WTC11 (cell line): ENCODE measurements around the gene GUCY1A2.

ENCODE experiments used
- CREB1 ChIP-seq: sonication (generic); formaldehyde crosslinking; IDR thresholded peaks from 2 replicates; pipeline ENCODE4 v1.8.0; 2023; ENCODE audit warnings: mild to moderate bottlenecking, missing genetic modification reagents
- CREM ChIP-seq: sonication (generic); formaldehyde crosslinking; IDR thresholded peaks from 2 replicates; pipeline ENCODE4 v1.8.1; 2022; ENCODE audit warnings: mild to moderate bottlenecking, missing genetic modification reagents, moderate library complexity
- ELF4 ChIP-seq: sonication (generic); formaldehyde crosslinking; IDR thresholded peaks from 2 replicates; pipeline ENCODE4 v1.8.1; 2022; ENCODE audit warnings: low read depth, mild to moderate bottlenecking, moderate library complexity, missing genetic modification reagents
- MAX ChIP-seq: sonication (generic); formaldehyde crosslinking; IDR thresholded peaks from 2 replicates; pipeline ENCODE4 v1.8.0; 2022; ENCODE audit warnings: mild to moderate bottlenecking, missing genetic modification reagents
- TP53 ChIP-seq: sonication (generic); formaldehyde crosslinking; IDR thresholded peaks from 2 replicates; pipeline ENCODE4 v1.8.1; 2023; ENCODE audit warnings: mild to moderate bottlenecking, missing genetic modification reagents
- ZBTB21 ChIP-seq: sonication (generic); formaldehyde crosslinking; IDR thresholded peaks from 2 replicates; pipeline ENCODE4 v1.8.1; 2023; ENCODE audit warnings: mild to moderate bottlenecking, missing genetic modification reagents, borderline replicate concordance
- ZNF232 ChIP-seq: sonication (generic); formaldehyde crosslinking; IDR thresholded peaks from 2 replicates; pipeline ENCODE4 v1.8.0; 2022; ENCODE audit warnings: mild to moderate bottlenecking, missing genetic modification reagents
- TF ChIP-seq, protein P1 (sequence below): fragments of 200-600 bp; IDR thresholded peaks from 2 replicates; pipeline ENCODE4 v1.8.0; 2022; ENCODE audit warnings: antibody characterized with exemption
- TF ChIP-seq, protein P2 (sequence below): sonication (generic); formaldehyde crosslinking; conservative IDR thresholded peaks from 2 replicates; pipeline ENCODE4 v1.8.1; 2022; ENCODE audit warnings: mild to moderate bottlenecking, missing genetic modification reagents

DNA sequence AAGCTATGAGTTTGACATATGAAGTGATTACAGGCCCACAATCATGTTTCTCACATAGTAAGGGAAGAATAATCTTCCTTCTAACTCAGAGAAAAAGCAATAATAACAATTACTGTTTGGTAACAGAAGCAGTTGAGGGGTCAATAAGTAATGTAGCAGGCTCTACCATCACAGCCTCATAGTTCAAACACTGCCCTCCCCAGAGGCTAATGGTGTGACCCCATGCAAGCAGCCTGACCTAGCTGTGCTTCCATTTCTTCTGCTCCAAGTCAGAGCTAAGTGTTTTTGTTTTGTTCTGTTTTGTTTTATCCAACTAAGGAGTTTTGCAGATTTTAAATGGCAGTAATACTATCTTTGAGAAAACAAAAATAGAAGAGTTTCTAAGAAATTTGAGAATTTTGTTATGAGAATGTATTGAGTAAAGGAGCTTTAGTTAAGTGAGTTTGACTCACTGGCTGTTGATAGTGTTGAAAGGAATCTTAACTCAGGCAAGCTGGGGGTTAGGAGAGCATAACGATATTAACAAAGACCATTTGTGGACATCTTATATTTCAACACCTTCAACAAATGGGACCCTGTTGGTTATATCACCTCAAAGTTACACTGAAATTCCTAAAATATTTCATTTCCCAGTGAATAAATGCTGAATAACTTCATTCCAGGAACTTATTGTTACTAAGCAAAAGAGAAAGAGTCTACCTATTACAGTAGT lies 48.5 kb downstream of the GUCY1A2 start:
- TF ChIP-seq, protein P1, sequence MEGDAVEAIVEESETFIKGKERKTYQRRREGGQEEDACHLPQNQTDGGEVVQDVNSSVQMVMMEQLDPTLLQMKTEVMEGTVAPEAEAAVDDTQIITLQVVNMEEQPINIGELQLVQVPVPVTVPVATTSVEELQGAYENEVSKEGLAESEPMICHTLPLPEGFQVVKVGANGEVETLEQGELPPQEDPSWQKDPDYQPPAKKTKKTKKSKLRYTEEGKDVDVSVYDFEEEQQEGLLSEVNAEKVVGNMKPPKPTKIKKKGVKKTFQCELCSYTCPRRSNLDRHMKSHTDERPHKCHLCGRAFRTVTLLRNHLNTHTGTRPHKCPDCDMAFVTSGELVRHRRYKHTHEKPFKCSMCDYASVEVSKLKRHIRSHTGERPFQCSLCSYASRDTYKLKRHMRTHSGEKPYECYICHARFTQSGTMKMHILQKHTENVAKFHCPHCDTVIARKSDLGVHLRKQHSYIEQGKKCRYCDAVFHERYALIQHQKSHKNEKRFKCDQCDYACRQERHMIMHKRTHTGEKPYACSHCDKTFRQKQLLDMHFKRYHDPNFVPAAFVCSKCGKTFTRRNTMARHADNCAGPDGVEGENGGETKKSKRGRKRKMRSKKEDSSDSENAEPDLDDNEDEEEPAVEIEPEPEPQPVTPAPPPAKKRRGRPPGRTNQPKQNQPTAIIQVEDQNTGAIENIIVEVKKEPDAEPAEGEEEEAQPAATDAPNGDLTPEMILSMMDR: no peak
- TF ChIP-seq ZNF232 (CRISPR knock-in tag): no peak
- no peak for TF ChIP-seq TP53 (CRISPR knock-in tag)
- no peak for TF ChIP-seq CREB1 (CRISPR knock-in tag)
- TF ChIP-seq ELF4 (CRISPR knock-in tag): no peak
- TF ChIP-seq, protein P2, sequence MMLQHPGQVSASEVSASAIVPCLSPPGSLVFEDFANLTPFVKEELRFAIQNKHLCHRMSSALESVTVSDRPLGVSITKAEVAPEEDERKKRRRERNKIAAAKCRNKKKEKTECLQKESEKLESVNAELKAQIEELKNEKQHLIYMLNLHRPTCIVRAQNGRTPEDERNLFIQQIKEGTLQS: no peak
- TF ChIP-seq ZBTB21: no peak
- no peak for TF ChIP-seq MAX (CRISPR knock-in tag)
- TF ChIP-seq CREM: no peak
